T-helper 2 cell treated with Interferon-gamma antibody and Interleukin-4, amounts not matched to agents 100 ng/mL and 5 ng/mL, for 36 hours (primary cell): ENCODE data around the gene FADS2. TPM values are rescaled to one million over a fixed set of nuclear protein-coding genes. Genes with fewer than 3 reads are reported as not detected.

Source experiments
- intact Hi-C: fragments of 100-400 bp; cut with micrococcal nuclease; formaldehyde crosslinking; loops from one replicate; pipeline ENCODE4 v1.15.1; 2023
- total RNA-seq: library from RNA; stranded (reverse); gene quantifications from 2 replicates; pipeline ENCODE4 v1.2.3, GENCODE V29; 2022

The FADS2 gene
- total RNA-seq, 1 donor from 2014 or later, result 268 TPM

DNA sequence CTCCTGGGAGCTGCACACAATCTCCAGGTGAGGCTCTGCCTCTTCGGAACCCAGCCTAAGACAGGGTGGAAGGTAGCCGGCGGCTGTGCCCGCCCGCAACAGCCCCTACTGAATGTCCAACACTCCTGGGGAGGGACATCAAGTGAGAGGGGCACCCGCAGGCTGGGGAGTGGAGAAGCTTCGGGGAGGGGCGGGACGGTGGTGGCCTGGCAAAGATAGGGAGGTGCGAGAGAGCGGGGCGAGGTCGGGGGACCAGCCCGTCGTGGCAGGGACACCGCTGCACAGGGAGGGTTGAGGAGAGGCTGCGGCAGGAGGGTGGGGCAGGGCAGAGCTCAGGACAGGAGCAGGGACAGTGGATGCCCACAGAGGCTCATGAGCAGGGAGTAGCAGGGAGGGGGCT, 72.2 kb downstream of the FADS2 start:
- intact Hi-C loops, result no loop called here

DNA sequence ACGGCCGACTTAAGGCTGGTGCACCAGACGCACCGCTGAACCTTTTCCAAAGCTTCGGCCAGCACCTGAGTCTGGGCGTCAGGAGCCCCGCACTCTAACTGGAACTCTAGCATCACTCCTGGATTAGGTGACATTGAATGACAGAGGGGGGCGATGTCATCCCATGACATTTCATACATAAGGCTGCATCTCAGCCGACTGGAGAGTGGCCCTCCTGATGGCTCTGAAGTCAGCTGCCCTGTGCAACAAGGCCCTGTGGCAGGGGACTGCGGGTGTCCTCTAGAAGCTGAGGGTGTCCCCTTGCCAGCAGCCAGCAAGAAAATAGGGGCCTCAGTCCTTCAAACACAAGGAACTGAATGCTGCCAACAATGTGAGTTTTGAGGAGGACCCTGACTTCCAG, 73.3 kb downstream of the FADS2 start:
- intact Hi-C loops, result no loop called here

DNA sequence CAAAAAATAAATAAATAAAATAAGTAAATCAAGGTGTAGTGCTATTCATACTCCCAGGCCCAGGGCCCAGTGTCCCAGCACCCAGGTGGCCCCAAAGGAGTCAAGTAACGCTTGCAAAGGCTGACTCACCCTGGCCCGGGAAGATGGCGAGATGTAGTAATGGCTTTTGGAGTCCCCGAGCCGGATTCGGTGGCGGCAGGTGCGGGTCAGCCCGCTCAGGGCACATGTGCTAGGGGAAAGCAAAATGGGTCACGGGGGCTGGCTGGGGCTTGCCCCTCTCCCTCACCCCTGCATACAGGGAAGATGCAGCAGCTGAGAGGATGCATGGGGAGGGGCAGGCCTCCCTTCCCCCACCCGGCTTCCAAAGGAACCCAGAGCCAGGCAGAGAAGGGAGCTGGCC, 74.2 kb downstream of the FADS2 start:
- intact Hi-C loops, result no loop called here

DNA sequence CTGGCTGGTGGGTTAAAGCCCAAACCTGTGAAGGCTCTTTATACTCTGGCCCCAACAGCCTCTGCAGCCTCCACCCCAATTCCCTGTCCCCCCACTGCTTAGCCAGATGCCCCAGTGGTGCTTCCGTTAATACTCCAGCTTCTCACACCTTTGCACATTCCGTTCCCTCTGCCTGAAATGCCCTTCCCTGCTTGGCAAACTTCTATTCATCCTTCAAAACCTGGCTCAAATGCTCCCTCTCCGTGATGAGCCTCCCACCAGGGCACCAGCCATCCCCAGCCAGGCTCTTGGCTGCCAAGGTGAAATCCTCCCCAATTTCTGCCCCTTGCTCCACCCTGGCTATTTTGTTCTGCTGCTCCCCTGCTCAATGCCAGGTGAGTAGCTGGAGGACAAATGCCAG, 75.7 kb downstream of the FADS2 start:
- intact Hi-C loops, result no loop called here

DNA sequence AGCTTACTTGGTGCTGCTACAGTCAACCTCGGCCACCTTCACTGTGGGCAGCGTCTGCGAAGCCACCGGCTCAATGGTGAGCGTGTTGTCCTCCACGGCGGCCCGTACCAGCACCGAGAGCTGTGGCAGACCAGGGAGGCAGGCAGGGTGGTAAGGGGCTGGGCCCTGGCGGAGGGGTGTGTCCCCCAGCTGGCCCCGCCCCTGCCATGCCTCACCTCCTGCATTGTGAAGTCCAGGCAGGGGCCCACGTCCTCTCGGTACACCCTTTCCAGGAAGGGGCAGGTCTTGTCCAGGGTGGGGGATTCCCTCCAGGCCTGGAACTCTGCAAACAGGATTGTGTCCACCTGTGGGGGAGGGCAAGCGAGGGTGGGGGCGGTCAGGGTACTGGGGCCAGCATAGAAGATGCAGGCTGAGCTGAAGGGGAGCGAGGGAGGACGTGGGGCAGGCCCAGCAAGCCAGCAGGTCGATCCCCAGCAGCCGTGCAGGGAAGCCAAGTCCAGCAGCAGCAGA, 76.5 kb downstream of the FADS2 start:
- intact Hi-C loops, result no loop called here

DNA sequence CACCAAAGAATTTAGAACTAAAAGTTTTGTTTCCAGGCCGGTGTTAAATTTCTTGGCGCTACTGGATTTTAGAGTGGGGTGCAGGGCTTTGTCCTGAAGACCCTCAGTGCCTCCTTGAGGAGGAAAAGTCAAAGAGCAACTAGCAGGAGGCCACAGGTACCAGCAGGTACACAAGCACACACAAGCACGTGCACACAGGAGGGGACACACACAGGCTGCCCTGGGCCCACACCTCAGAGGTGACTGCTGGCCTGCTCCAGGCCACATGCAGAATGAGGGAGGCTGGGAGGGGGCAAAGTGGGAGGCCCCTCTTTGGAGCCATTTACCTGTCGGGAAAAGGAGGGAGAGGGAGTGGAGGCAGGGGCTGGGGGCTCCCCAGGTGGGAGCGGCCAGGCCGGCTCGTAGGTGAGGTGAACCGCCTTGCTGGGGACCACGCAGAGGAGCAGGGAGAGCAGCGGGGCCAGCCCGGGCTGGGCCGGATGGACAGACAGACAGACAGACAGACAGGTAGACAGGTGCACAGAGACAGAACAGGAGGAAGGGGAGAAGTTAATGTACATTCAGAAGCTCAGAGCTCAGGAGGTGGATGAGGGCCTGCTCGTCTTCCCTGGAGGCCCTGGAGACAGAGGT, 77.1 kb downstream of the FADS2 start:
- intact Hi-C loops, result no loop called here

DNA sequence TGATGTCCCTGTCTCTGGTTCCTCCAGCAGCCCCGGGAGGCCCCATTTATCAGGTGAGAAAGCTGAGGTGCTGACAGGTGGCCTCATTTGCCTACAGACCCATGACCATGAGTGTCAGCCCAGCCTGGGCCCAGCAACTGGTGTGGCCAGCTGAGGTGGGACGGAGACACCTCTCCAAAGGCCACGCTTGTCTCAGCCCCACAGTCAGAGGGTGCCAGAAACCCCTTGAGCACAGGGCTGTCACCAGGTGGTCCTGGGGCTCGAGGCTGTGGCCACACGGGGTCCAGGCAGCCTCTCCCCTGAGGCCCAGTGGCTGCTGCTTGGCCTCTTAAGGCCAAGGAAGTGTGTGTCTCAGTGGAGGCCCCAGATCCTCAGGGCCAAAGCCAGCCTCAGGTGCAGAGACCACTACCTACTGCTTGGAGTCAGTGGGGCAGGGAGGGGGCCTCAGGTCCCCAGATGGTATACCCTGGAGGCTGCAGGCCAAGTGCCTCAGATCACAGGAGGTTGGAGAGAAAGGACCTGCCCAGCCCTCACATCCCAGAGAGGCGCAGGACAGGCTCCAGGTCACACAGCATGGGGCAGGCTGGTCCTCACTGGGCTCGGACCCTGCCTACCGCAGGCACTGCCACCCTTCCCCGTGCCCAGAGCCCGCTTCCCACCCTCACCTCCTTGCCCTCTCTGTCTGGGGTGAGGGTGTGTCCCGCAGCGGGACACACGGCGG, 77.9 kb downstream of the FADS2 start:
- intact Hi-C loops, result no loop called here

DNA sequence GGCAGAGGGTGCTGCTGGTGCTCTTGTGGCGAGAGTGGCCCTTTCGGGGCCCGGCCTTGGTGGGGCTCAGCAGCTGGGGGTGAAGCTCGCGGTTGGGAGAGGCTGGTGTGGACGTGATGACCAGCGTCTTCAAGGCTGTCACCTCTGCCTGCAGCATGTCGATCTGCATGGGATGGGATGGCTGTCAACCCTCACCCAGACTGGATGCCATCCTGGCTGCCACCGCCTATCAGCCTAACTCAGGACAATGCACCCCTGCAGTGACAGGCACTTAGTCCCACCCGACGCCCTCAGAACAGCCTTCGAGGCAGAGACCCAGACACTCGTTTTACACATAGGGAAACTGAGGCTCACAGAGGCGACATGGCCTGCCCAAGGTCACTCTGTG, 78.4 kb downstream of the FADS2 start:
- intact Hi-C loops, result no loop called here

DNA sequence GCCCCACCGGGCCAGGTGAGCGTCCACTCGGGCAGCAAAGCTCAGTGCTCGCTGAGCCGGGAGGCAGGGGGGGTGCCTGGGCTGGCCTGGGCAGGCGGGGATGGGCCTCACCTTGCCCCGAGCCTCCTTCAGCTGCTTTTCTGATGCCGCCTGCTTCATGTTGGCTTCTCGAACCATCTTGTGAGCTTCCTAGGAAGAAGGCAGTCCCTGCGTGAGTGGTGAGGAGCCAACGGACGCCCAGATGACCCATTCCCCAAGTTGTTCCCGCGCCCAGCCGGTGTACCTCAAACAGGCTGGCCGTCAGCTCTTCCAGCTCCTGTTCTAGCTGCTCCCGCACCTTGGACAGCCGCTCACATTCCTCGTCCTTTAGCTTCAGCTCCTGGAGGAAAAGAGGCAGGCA, 79.2 kb downstream of the FADS2 start:
- intact Hi-C loops, result no loop called here

DNA sequence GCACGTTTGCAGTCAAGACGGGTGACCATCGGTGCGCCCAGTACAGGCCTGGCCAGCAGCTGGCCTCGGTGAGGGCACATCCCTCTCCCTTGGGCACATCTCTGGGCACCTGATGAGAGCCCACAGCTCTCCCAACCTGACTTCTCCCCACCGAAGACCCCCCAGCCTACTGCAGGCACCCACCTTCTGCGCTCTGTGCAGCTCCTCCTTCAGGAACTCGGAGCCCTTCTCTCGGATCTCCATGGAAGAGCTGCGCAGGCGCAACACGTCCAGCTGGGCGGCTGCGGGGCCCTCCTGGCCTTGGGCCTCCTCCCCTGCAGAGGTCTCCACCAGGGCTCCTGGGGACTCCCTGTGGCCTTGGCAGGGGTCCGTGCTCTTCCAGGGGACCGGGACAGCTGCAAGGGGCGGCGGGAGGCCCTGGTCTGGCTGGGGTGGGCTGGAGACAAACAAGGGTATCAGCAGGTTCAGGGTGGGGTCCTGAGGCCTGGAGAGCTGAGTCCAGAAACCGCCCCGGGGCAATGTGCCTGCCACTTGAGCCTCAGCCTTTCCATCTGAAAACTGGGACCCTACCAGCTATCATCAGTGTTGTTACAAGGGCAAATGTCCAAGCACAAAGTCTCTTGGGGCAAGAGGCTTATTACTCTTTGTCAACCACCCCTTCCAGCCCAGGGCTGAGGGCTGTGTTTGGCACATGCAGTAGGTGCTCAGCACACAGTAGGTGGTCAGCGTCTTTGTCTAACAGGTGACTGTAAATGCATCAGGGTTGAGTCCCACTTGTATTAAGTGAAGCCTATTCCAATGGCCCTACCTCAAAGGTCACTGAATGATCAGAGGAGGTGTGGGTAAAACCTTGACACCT, 80.0 kb downstream of the FADS2 start:
- intact Hi-C loops, result no loop called here

DNA sequence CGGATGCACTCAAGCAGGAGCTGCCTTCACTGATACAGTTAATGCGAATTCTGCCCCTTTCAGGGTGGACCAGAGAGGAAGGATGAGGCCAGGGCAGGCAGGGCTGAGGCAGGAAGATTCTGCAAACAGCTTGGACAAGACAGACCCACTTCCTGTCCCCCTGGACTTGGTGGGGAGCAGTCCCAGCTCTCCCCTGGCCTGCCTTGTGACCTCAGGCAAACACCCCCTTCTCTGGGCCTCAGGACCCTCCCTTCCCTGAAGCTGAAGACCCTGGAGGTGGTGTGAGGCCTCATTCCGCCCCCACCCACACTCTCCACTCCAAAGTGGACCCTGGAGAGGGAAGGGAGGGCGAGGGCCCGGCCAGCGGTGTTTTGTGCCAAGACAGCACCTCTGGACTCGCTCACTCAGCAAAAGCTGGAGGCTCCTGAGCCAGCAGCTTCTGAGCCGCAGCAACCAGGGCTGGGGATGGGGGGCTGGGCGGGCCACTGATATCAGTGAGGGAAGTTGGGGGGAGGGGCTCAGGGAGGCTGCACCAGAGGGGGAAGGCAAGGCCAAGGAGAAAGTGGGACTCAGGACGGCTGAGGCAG, 80.7 kb downstream of the FADS2 start:
- intact Hi-C loops, result no loop called here

DNA sequence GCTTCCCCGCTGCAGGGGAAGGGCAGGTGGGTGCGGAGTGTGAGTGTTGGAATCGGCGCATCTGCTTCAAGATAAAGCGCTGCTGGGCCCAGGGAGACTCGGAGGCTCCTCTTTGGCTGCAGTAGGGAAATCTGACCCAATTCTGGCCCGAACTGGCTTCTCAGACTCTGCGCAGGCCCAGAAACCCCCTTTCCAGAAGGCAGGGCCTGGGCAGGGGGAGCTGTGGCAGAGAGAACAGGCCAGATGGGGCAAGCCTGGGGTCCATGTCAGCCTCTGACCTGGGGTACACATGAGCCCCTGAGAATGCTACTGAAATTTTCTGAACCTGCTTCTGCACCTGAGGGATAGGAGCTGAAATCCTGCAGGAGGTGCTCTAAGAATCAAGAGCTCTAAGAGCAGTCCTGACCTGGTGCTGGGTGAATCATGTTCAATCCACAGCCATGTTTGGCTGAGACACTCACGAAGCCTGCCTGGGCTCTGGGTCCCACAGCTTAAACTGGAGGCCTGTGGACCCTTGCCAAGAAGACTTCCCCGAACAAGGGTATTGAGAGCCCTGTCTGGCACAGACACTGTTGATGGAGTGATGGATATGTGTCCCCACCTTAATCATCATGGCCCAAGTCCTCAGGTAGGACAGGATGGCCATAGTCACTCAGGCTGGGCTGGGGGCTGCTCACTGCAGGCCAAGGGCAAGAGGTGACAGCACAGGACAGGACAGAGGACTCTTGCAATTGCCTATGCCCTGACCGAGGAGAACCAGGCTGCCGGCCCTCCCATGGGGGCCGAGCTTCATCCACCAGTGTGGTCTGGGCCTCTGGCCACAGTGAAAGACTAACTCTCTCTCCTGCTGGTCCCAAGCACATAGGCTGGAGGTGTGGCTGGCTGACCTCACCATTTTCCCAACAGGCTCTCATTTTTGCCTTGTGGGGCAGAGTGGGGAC, 82.4 kb downstream of the FADS2 start:
- intact Hi-C loops, result no loop called here

DNA sequence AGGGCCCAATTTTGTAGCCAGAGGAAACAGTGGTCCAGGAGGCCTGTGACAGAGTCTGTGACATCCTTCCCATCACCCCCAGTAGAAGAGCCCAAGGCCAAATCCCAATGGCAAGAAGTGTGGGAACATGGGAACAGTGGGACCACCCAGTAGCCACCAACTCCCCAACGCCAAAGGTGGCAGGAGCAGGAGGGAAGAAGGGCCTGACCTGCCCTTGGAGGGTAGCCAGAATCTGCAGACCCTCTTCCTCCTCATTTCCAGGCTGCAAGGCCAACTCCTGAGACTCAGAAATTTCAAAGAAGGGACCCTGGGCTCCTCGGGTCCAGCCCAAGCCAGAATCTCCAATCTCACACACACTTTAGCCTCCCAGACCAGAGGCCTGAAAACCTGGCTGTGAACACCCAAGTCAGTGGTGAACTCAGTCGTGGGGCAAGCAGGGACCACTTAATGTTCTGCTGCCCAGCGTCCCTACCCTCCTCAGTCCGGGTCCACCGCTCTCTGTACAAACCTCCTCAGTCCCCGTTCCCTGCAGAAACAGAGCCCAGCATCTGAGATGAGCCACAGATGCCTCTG, 83.1 kb downstream of the FADS2 start:
- intact Hi-C loops, result no loop called here

DNA sequence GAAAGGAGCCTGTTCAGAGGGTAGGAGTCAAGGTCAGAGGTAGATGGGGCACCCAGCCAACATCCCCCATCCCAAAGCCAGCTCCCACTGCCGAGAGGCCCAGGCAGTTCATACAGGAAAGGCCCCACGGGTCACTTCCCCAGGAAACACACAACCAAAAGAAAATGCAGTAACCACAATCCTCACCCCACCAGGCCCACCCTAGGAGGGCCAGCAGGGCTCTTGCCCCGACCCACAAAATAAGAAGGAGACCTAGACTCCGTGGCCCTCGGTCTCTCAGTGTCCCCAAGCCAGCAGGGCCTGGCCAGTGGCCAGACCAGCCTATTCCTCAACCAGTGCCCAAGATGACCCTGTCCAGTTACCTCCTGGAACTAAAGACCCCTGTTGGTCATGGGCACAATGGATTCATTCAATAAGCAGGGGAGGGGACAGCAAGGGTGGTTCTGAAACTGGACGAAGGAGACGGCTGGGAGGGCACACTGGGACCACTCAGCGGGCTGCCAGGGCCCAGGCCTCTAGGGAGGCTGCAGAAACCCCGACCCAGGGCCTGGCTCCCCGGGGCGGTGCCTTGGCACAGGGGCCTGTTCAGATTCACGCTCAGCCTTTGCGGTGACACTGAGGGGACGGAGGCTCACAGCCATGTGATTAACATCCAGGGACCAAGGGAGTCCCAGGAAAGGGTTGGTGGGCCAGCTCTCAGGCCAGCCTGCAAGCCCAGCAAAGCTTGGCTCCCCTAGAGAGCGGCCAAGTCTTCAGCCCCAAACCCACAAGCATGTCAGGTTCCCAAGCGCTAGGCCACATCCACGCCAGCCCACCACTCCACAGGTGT, 83.8 kb downstream of the FADS2 start:
- intact Hi-C loops, result no loop called here

DNA sequence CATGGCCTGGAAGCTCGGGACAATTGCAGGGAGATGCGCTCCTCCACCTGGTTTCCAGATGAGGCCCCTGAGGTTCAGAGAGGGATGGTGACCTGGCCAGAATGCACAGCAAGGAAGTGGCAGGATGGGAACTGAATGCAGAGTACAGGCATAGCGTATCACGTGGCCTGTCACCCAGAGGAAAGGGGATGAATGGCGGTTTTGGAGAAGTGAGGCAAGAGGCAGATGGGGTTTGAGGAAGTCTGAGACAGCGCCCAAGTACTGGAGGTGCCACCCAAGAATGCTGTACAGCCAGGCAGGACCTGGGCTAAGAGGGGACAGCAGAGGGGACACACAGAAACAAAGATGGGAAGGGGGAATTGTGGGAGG, 84.4 kb downstream of the FADS2 start:
- intact Hi-C loops, result no loop called here

DNA sequence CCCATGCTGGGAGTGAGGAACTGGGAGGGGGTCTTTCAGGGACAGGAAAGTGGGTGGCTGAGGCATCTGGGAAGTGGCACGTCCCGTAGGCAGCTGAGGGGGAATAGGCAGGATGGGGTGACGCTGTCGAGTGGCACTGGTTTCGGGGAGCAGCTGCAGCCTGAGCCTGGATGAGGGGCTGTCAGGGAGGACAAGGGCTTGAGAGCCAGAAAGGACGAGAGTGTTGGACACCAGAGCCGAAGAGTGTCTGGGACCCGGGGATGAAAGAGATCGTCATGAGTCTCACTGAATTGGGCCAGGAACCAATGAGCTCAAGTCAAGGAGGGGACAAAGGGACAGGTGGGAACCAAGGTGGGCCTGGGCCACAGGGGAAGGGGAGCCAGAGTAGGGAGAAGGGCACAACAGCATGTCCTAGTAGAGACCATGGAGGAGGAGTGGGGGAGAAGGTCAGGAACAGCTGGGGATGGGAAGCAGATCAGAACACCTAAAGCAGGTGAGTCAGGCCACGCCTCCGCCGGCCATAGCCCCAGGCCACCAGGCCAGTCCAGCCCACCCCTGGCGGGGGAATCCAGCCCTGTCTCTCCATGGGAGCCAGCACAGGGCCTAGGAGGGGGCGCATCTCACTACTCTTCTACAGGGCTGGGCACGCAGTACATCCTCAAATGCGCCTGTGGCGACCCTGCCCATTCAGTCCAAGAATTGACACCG, 85.0 kb downstream of the FADS2 start:
- intact Hi-C loops, result no loop called here

DNA sequence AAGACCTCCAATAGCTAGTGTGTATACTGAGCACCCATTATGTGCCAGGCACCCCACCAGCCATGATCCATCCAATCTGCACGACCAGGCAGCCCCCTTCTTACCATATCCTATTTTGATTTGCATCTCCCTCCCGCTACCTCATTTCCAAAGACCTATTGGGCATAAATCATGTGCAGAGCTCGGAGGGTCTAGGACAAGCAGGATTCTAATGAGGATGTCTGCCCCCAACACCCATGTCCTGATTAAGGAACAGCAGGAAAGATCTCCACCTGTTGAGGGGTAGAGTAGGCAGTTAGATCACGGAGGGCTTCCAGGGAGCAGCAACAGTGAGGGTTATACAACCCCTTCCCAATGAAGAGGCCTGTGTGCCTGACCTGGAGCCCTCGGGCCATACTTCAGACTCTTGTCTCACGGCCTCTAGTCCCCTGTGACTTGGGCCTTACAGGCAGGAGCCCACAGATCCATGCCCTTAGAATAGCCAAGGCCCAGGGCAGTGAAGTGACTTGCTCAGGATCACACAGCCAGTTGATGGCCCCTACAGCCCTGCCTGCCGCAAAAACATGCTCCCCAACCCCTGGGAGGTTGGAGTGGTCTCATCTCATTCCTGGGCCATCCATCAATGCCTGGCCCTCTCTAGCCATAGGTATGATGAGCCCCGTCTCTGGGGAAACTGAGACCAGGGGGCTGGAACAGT, 85.7 kb downstream of the FADS2 start:
- intact Hi-C loops, result no loop called here

DNA sequence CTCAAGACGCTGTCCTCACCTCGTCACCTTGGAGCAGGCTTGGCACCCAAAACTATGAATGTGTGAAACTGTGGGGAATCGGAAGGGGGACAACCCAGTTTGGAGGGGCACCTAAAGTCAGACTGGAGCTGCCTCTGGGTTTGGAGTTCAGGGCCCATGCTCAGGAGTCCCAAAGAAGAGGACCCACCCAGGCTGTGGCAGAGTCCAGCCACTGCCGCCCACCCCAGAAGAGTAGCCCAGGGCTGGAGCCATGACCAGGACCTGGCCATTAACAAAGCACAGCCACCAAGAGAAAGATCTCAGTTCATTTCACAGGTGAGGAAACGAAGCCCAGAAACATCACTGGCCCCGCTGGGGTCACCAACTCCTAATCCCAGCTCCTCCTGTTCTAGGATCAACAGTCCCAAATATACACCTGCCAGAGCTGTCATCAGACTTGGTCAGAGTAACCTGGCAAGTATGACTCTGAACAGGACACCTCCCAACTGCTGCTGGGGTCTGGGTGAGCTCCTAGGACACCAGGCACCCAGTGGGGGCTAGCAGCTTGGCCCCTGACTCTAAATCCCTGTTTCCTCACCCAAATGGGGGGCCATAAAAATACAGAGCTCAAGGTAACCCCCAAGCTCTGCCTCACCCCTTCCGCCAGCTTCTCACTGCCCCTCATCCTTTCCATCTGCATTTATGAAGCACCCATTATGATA, 86.5 kb downstream of the FADS2 start:
- intact Hi-C loops, result no loop called here
